Measurements from ENCODE around the gene SLC4A5.

The SLC4A5 gene

DNA sequence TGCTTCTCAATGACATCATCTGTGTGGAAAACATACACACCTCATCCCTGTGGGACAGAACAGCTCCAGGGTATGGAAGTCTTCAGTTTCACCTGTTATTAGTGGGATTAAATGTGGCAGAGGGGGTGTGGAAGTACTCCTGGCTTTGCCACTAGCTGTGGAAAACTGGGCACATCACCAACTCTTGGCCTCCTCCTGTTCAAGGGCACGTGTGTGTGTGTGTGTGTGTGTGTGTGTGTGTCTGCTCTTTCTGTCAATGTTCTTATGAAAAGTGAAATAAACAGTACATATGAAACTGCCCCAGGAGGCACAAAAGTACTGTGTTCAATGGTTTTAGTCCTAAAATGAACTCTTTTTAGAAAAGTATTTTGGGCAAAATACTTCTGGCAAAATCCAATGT is 78.9 kb downstream of the SLC4A5 start:
- no peaks in the 10 kb centered on the region for H3K9me3 Mint-ChIP-seq
- no peak overlapping the region for H3K27ac Mint-ChIP-seq
- H3K4me1 Mint-ChIP-seq (ENCODE audit: low read depth in 2 of 2), result peaks cover 5 to 7% of the 10 kb centered on the region in 2 donors
- DNase-seq (no peak), ATAC-seq (replicated peaks) (no peak)
- H3K4me3 Mint-ChIP-seq, result no peak overlapping the region
- peaks cover 9% of the 10 kb centered on the region for H3K36me3 Mint-ChIP-seq (ENCODE audit: insufficient read depth)
- H3K27me3 Mint-ChIP-seq, result no peaks in the 10 kb centered on the region

GRCh38 chr2:74262681-74263080 is 80.5 kb downstream of the SLC4A5 start:
- Mint-ChIP-seq H3K36me3 (ENCODE audit: insufficient read depth) (peaks cover 9% of the 10 kb centered on the region), H3K27me3 (no peaks in the 10 kb centered on the region), H3K4me1 (ENCODE audit: low read depth in 2 of 2) (peaks cover 5 to 7% of the 10 kb centered on the region in 2 donors), H3K27ac (no peak overlapping the region), H3K9me3 (no peaks in the 10 kb centered on the region), H3K4me3 (no peak overlapping the region)
- ATAC-seq (replicated peaks), result no peak
- no peak for DNase-seq

GRCh38 chr2:74261204-74261864 is 81.9 kb downstream of the SLC4A5 start:
- no peaks in the 10 kb centered on the region for H3K27me3 Mint-ChIP-seq
- peak overlapping the region in 1 of 2 donors; percentile 64 for H3K27ac Mint-ChIP-seq
- H3K4me3 Mint-ChIP-seq, result no peak overlapping the region
- peaks cover 0 to 2% of the 10 kb centered on the region in 2 donors for H3K4me1 Mint-ChIP-seq (ENCODE audit: low read depth in 2 of 2)
- no peak for ATAC-seq (replicated peaks)
- no peaks in the 10 kb centered on the region for H3K9me3 Mint-ChIP-seq
- H3K36me3 Mint-ChIP-seq (ENCODE audit: insufficient read depth), result peaks cover 9% of the 10 kb centered on the region
- DNase-seq, result no peak

- Mint-ChIP-seq H3K4me1 (ENCODE audit: low read depth in 2 of 2) (no peaks in the 10 kb centered on the region), H3K9me3 (no peaks in the 10 kb centered on the region), H3K4me3 (no peak overlapping the region), H3K27ac (no peak overlapping the region), H3K27me3 (no peaks in the 10 kb centered on the region), H3K36me3 (ENCODE audit: insufficient read depth) (peaks cover 9% of the 10 kb centered on the region)
- ATAC-seq (replicated peaks), result no peak
- DNase-seq, result no peak
These were observed 82.7 kb downstream of the SLC4A5 start for GRCh38 chr2:74260495-74260894.

- DNase-seq (no peak), ATAC-seq (replicated peaks) (no peak)
- peaks cover 12% of the 10 kb centered on the region for H3K36me3 Mint-ChIP-seq (ENCODE audit: insufficient read depth)
- H3K27me3 Mint-ChIP-seq, result no peaks in the 10 kb centered on the region
- no peaks in the 10 kb centered on the region for H3K9me3 Mint-ChIP-seq
- no peaks in the 10 kb centered on the region for H3K4me1 Mint-ChIP-seq (ENCODE audit: low read depth in 2 of 2)
- no peak overlapping the region for H3K4me3 Mint-ChIP-seq
- no peak overlapping the region for H3K27ac Mint-ChIP-seq
These were observed 83.5 kb downstream of the SLC4A5 start for GRCh38 chr2:74259733-74260132.

DNA sequence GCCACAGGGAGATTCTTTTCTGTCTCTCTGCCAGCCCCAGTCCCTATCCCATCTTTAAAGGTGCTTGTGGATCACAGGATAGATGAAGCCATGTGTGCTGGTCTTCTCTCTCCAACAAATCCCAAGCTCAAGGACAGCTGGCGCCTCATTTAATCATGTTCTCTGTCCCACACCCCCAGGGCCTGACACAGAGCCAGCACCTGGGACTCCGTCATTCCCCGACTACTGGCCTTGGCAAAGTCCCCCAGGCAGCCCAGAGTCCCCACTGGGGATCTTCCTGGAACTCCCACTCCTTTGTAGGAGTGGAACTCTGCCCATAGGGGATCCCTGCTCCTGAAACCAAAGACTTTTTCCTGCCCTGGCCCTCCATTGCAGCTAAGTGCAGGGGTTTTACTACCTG is 84.0 kb downstream of the SLC4A5 start:
- DNase-seq (no peak), ATAC-seq (replicated peaks) (no peak)
- H3K4me1 Mint-ChIP-seq (ENCODE audit: low read depth in 2 of 2), result no peaks in the 10 kb centered on the region
- peaks cover 12% of the 10 kb centered on the region for H3K36me3 Mint-ChIP-seq (ENCODE audit: insufficient read depth)
- no peak overlapping the region for H3K4me3 Mint-ChIP-seq
- H3K27me3 Mint-ChIP-seq, result no peaks in the 10 kb centered on the region
- no peaks in the 10 kb centered on the region for H3K9me3 Mint-ChIP-seq
- H3K27ac Mint-ChIP-seq, result no peak overlapping the region

DNA sequence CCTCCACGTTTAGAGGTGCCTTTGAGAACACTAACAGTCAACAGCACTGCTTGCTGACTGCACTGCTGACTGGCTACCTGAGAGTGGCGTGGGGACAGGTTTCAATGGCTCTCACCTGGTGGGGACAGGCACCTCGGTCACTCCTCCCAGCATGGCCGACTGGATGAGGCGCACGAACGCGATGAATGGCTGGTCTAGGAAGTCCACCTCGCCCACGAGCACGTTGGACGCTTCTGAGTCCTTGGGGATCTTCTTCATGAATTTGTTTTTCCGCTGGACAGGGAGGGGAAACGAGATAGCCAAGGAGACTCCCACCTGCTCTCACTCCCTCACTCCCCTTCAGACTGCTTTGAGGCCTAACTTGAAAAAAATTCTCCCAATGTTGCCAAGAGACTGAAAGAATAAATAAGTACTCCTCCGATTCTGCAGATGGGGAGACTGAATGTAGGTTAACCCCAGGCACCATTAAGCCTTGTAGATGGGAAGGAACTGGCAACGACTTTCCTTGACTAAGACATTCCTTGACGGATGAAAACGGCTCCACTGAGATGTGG is 87.5 kb downstream of the SLC4A5 start:
- Mint-ChIP-seq H3K27me3 (no peaks in the 10 kb centered on the region), H3K36me3 (ENCODE audit: insufficient read depth) (peaks cover 3% of the 10 kb centered on the region), H3K9me3 (no peaks in the 10 kb centered on the region), H3K27ac (no peak overlapping the region), H3K4me1 (ENCODE audit: low read depth in 2 of 2) (no peaks in the 10 kb centered on the region), H3K4me3 (no peak overlapping the region)
- no peak for DNase-seq
- no peak for ATAC-seq (replicated peaks)

GRCh38 chr2:74253971-74254310 is 89.3 kb downstream of the SLC4A5 start:
- Mint-ChIP-seq H3K27me3 (no peaks in the 10 kb centered on the region), H3K4me1 (ENCODE audit: low read depth in 2 of 2) (no peaks in the 10 kb centered on the region), H3K4me3 (no peak overlapping the region), H3K9me3 (no peaks in the 10 kb centered on the region), H3K27ac (peak overlapping the region in 1 of 2 donors; percentile 77), H3K36me3 (ENCODE audit: insufficient read depth) (peaks cover 3% of the 10 kb centered on the region)
- no peak for DNase-seq
- no peak for ATAC-seq (replicated peaks)

- Mint-ChIP-seq H3K27ac (no peak overlapping the region), H3K9me3 (no peaks in the 10 kb centered on the region), H3K4me1 (ENCODE audit: low read depth in 2 of 2) (no peaks in the 10 kb centered on the region), H3K27me3 (no peaks in the 10 kb centered on the region), H3K4me3 (no peak overlapping the region), H3K36me3 (ENCODE audit: insufficient read depth) (peaks cover 3% of the 10 kb centered on the region)
- ATAC-seq (replicated peaks), result no peak
- no peak for DNase-seq
These were observed 89.8 kb downstream of the SLC4A5 start for GRCh38 chr2:74253306-74253970.

GRCh38 chr2:74252862-74253261 is 90.4 kb downstream of the SLC4A5 start:
- no peaks in the 10 kb centered on the region for H3K4me1 Mint-ChIP-seq (ENCODE audit: low read depth in 2 of 2)
- no peaks in the 10 kb centered on the region for H3K9me3 Mint-ChIP-seq
- no peak for DNase-seq
- peaks cover 3% of the 10 kb centered on the region for H3K36me3 Mint-ChIP-seq (ENCODE audit: insufficient read depth)
- no peak overlapping the region for H3K27ac Mint-ChIP-seq
- ATAC-seq (replicated peaks), result no peak
- H3K27me3 Mint-ChIP-seq, result no peaks in the 10 kb centered on the region
- H3K4me3 Mint-ChIP-seq, result no peak overlapping the region

DNA sequence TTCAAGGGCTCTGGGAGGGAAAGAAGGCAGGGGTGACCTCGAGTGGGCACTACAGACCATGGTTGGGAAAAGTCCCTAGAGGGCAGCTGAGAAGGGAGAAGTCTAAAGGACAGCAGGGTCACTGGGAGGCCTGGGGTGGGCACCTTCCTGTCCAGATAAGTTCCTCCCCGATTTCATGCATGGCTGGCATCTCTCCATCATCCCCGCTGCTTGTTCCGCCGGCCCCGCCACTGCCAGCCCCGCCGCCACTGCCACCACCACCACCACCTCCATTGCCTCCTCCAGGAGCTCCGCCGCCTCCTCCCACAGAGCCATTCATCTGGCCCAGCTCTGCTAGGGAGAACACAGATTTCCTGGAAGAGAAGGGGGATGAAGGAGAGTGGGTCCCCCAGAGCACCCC is 91.2 kb downstream of the SLC4A5 start:
- H3K4me3 Mint-ChIP-seq, result no peak overlapping the region
- DNase-seq (no peak), ATAC-seq (replicated peaks) (no peak)
- no peak overlapping the region for H3K27ac Mint-ChIP-seq
- no peaks in the 10 kb centered on the region for H3K27me3 Mint-ChIP-seq
- H3K9me3 Mint-ChIP-seq, result no peaks in the 10 kb centered on the region
- H3K4me1 Mint-ChIP-seq (ENCODE audit: low read depth in 2 of 2), result no peaks in the 10 kb centered on the region
- peaks cover 3% of the 10 kb centered on the region for H3K36me3 Mint-ChIP-seq (ENCODE audit: insufficient read depth)

DNA sequence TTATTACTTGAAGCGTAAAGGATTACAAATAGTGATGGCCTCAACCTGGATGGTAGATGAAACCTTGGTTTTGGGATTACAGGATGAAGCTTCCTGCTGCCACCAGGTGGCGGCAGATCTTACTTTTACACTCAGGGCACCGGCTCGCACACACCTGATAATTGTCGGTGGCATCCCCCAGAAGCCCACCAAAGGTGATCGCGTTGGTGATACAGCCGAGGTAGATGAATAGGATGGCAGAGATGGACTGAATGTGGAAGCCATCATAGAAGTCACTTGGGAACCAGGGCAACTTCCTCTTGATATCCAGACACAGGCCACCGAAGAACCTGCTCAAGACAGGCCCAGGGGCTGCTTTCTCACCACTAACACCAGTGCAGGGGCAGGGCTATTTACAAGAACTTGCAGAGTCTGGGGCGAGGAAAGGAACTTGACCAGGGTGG is 93.0 kb downstream of the SLC4A5 start:
- Mint-ChIP-seq H3K27me3 (no peaks in the 10 kb centered on the region), H3K27ac (no peak overlapping the region), H3K36me3 (ENCODE audit: insufficient read depth) (peaks cover 9% of the 10 kb centered on the region), H3K9me3 (no peaks in the 10 kb centered on the region), H3K4me3 (no peak overlapping the region), H3K4me1 (ENCODE audit: low read depth in 2 of 2) (no peaks in the 10 kb centered on the region)
- DNase-seq, result peak; percentile 35 to 50 (median 46)
- peak; percentile 67 for ATAC-seq (replicated peaks)

GRCh38 chr2:74249406-74250122 is 93.7 kb downstream of the SLC4A5 start:
- no peaks in the 10 kb centered on the region for H3K27me3 Mint-ChIP-seq
- no peak overlapping the region for H3K27ac Mint-ChIP-seq
- H3K36me3 Mint-ChIP-seq (ENCODE audit: insufficient read depth), result peaks cover 5% of the 10 kb centered on the region
- no peaks in the 10 kb centered on the region for H3K9me3 Mint-ChIP-seq
- no peak overlapping the region for H3K4me3 Mint-ChIP-seq
- no peaks in the 10 kb centered on the region for H3K4me1 Mint-ChIP-seq (ENCODE audit: low read depth in 2 of 2)
- DNase-seq, result no peak
- no peak for ATAC-seq (replicated peaks)

Data from effector memory CD8-positive, alpha-beta T cell (primary cell).